Measurements from ENCODE around the gene EFTUD2. TPM values are rescaled to one million over a fixed set of nuclear protein-coding genes. Genes with fewer than 3 reads are reported as not detected.

EFTUD2 gene
- total RNA-seq, 1 experiment from 2014 or later, result 162 TPM

DNA sequence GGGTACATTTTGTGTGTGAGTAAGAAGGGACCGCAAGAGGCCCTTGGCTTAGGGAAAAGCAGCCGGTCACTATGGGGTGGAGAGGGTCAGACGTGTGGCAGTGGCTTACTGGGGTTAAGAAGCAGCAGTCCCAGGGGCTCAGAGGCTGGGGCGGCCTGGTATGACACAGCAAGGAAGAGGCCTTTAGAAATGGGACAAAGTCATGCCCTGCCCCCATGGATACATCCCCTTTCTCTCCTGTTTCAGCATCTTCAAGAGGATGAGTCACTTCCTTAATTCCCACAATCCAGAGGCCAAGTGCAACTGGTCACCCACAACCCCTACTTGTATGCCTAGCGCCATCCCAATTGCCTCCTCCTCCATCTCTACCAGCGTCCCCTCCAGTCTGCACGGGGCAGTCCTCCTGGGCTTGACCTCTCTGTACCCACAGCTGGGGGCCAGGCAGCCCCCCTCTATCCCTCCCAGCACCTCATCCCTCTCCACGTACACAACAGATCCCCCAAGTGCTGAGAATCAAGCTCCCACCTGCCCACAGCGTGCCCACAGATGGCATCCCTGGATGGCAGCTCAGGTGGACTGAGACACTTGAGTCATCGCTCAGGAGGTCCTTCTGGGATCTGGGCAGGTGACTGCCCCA is 6.9 kb upstream of the EFTUD2 start:
- TF ChIP-seq ZNF532 (CRISPR knock-in tag; IDR thresholded peaks at IDR 0.05; ENCODE audit: borderline replicate concordance), result no peak
- no peak for TF ChIP-seq E2F5 (CRISPR knock-in tag; IDR thresholded peaks at IDR 0.05)
- no peak for TF ChIP-seq ZBTB21 (CRISPR knock-in tag; IDR thresholded peaks at IDR 0.05; ENCODE audit: borderline replicate concordance)
- TF ChIP-seq IRF2 (CRISPR knock-in tag; IDR thresholded peaks at IDR 0.05; ENCODE audit: borderline replicate concordance, low read depth), result no peak
- no peak for TF ChIP-seq TEAD4 (CRISPR knock-in tag; IDR thresholded peaks at IDR 0.05)
- TF ChIP-seq MYBL2 (CRISPR knock-in tag; IDR thresholded peaks at IDR 0.05), result no peak
- Mint-ChIP-seq H3K27ac (no peak overlapping the region), H3K4me1 (peaks cover 10% of the 10 kb centered on the region), H3K36me3 (no peaks in the 10 kb centered on the region), H3K4me3 (no peak overlapping the region), H3K27me3 (ENCODE audit: low read depth) (peaks cover 17% of the 10 kb centered on the region), H3K9me3 (no peaks in the 10 kb centered on the region)
- ChIA-PET CTCF (interaction anchor here (1.1 kb wide), 1 partner anchor 27 kb away, joined by 3 read pairs; no protein-coding TSS in a partner anchor), POLR2A (no interaction called here)
- DNase-seq (ENCODE audit: low spot score) (no peak), ATAC-seq (no peak)

DNA sequence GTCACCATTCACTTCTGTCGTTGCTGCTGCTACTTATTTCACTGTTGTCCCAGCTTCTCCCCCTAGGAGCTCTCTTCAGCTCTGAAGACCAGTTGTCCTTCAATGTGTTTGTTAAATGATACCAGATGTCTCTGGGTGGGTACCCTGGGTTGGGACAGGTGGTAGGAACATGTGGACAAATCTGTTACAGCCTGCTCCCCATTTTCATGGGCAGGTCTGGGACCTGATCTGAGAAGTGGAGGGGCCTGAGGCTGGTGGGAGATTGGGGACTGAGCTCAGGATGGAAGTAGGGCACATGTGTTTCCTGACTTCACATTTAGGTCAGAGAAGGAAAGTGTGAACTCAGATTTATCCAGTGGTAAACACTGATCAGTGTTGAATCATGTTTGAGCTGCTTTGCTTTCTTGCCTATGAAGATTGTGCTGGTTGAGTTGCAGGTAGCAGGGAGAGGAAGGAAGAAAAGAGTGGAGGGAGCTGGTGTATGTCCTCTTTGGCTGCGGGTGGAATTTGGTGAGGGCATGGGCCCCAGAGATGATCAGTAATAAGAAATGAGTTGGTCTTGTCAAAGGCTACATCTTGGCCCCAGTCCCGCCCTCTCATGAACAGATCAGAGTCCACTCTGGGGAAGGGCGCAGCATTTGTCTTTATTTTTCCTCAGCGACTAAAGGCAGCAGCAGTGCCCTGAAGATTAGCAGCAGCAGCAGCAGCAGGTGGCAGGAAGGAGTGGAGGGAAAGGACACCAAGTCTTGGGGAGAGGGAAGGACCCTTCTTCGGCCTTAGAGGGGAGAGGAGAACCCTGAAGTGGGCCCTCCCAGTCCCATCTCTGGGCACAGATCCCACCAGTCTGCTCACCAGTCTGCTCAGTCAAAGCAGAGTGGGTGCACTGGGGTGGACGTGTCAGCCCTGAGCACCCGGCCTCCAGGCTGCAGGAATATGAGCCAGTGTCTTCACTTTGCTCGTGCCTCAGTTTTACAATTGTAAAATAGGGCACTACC is 6.1 kb upstream of the EFTUD2 start:
- H3K4me3 Mint-ChIP-seq, result no peak overlapping the region
- no peak for DNase-seq (ENCODE audit: low spot score)
- no peak overlapping the region for H3K27ac Mint-ChIP-seq
- H3K27me3 Mint-ChIP-seq (ENCODE audit: low read depth), result peaks cover 10% of the 10 kb centered on the region
- no peaks in the 10 kb centered on the region for H3K36me3 Mint-ChIP-seq
- CTCF ChIA-PET, result interaction anchor here (1.1 to 1.4 kb wide), 2 partner anchors 15 to 26 kb away, joined by 3 to 6 read pairs; no protein-coding TSS in a partner anchor
- no peak for TF ChIP-seq NFATC4 (CRISPR knock-in tag; IDR thresholded peaks at IDR 0.05)
- TF ChIP-seq, protein P1, sequence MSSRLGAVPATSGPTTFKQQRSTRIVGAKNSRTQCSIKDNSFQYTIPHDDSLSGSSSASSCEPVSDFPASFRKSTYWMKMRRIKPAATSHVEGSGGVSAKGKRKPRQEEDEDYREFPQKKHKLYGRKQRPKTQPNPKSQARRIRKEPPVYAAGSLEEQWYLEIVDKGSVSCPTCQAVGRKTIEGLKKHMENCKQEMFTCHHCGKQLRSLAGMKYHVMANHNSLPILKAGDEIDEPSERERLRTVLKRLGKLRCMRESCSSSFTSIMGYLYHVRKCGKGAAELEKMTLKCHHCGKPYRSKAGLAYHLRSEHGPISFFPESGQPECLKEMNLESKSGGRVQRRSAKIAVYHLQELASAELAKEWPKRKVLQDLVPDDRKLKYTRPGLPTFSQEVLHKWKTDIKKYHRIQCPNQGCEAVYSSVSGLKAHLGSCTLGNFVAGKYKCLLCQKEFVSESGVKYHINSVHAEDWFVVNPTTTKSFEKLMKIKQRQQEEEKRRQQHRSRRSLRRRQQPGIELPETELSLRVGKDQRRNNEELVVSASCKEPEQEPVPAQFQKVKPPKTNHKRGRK (CRISPR knock-in tag; IDR thresholded peaks at IDR 0.05; ENCODE audit: borderline replicate concordance), result no peak
- no peak for ATAC-seq
- POLR2A ChIA-PET, result no interaction called here
- H3K9me3 Mint-ChIP-seq, result no peaks in the 10 kb centered on the region
- peaks cover 6% of the 10 kb centered on the region for H3K4me1 Mint-ChIP-seq

GRCh38 chr17:44904001-44904984 is 5.0 kb upstream of the EFTUD2 start:
- no peak for DNase-seq (ENCODE audit: low spot score)
- Mint-ChIP-seq H3K36me3 (no peaks in the 10 kb centered on the region), H3K9me3 (no peaks in the 10 kb centered on the region), H3K27me3 (ENCODE audit: low read depth) (peaks cover 3% of the 10 kb centered on the region), H3K4me1 (peaks cover 11% of the 10 kb centered on the region), H3K27ac (no peak overlapping the region), H3K4me3 (no peak overlapping the region)
- POLR2A ChIA-PET, result no interaction called here
- CTCF ChIA-PET, result interaction anchor here (1.4 kb wide), 1 partner anchor 16 kb away, joined by 6 read pairs; no protein-coding TSS in a partner anchor
- no peak for ATAC-seq
- TF ChIP-seq, protein P2, sequence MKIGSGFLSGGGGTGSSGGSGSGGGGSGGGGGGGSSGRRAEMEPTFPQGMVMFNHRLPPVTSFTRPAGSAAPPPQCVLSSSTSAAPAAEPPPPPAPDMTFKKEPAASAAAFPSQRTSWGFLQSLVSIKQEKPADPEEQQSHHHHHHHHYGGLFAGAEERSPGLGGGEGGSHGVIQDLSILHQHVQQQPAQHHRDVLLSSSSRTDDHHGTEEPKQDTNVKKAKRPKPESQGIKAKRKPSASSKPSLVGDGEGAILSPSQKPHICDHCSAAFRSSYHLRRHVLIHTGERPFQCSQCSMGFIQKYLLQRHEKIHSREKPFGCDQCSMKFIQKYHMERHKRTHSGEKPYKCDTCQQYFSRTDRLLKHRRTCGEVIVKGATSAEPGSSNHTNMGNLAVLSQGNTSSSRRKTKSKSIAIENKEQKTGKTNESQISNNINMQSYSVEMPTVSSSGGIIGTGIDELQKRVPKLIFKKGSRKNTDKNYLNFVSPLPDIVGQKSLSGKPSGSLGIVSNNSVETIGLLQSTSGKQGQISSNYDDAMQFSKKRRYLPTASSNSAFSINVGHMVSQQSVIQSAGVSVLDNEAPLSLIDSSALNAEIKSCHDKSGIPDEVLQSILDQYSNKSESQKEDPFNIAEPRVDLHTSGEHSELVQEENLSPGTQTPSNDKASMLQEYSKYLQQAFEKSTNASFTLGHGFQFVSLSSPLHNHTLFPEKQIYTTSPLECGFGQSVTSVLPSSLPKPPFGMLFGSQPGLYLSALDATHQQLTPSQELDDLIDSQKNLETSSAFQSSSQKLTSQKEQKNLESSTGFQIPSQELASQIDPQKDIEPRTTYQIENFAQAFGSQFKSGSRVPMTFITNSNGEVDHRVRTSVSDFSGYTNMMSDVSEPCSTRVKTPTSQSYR (CRISPR knock-in tag; IDR thresholded peaks at IDR 0.05), result no peak
- no peak for TF ChIP-seq ZNF416 (CRISPR knock-in tag; IDR thresholded peaks at IDR 0.05)
- no peak for TF ChIP-seq ELF4 (CRISPR knock-in tag; IDR thresholded peaks at IDR 0.05; ENCODE audit: low read depth)
- TF ChIP-seq, protein P3, sequence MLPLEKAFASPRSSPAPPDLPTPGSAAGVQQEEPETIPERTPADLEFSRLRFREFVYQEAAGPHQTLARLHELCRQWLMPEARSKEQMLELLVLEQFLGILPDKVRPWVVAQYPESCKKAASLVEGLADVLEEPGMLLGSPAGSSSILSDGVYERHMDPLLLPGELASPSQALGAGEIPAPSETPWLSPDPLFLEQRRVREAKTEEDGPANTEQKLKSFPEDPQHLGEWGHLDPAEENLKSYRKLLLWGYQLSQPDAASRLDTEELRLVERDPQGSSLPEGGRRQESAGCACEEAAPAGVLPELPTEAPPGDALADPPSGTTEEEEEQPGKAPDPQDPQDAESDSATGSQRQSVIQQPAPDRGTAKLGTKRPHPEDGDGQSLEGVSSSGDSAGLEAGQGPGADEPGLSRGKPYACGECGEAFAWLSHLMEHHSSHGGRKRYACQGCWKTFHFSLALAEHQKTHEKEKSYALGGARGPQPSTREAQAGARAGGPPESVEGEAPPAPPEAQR (CRISPR knock-in tag; IDR thresholded peaks at IDR 0.05), result no peak
- TF ChIP-seq NR1H2 (CRISPR knock-in tag; IDR thresholded peaks at IDR 0.05), result no peak
- no peak for TF ChIP-seq FOXP1 (CRISPR knock-in tag; IDR thresholded peaks at IDR 0.05; ENCODE audit: borderline replicate concordance)
- TF ChIP-seq ETV6 (CRISPR knock-in tag; IDR thresholded peaks at IDR 0.05), result no peak
- no peak for TF ChIP-seq ZNF232 (CRISPR knock-in tag; IDR thresholded peaks at IDR 0.05)

Measured in WTC11 (cell line).